ENCODE data around the gene SRSF4. TPM values are rescaled to one million over a fixed set of nuclear protein-coding genes. Genes with fewer than 3 reads are reported as not detected.
"Not testable (repeated sequence)": the region's sequence is repeated elsewhere in the genome, so short reads cannot be mapped to it uniquely, and the experiment has no call there.

SRSF4 gene
- total and polyA plus RNA-seq, 3 experiments from 2014 or later = 112 to 119 (median 115) TPM

DNA sequence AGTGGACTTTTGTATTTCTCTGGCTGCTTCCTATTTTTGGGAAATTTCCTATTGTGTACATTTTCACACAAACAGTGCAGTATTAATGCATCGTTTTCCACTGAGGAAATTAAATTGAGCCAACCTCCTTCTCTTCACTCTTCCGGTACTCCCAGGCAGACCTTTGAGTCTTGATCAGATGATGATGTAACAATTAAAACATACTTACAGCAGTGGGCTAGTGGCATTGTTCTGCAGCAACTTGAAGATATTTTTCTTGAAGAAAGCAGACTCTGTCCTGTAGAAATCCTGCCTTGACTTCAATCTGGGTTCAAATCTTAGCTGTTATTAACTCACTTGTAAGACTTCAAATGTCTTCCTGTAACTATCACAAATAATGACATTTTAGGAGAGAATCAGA, 39.0 kb downstream of the SRSF4 start:
- Mint-ChIP-seq H3K9me3 (no peaks in the 10 kb centered on the region), H3K36me3 (peaks cover 13 to 31% (median 20%) of the 10 kb centered on the region in 3 donors), H3K27me3 (peaks cover 0 to 2% of the 10 kb centered on the region in 2 donors), H3K4me3 (no peak overlapping the region), H3K4me1 (peaks cover 0 to 7% (median 4%) of the 10 kb centered on the region in 3 donors), H3K27ac (peak overlapping the region in 1 of 8 donors; percentile 26)
- CTCF ChIA-PET = no interaction called here
- no peaks in the 10 kb centered on the region for H3K9me3 ChIP-seq (ENCODE audit: low read length)
- no peaks in the 10 kb centered on the region for H3K4me1 ChIP-seq (ENCODE audit: insufficient read depth, low read length)
- POLR2A ChIA-PET = no interaction called here
- no peak overlapping the region for H3K27ac ChIP-seq (ENCODE audit: low read depth, low read length)
- peaks cover 6% of the 10 kb centered on the region for H3K36me3 ChIP-seq (ENCODE audit: insufficient read depth, low read length)
- no peak overlapping the region for H3K4me3 ChIP-seq (ENCODE audit: low read length)
- no peaks in the 10 kb centered on the region for H3K27me3 ChIP-seq (ENCODE audit: insufficient read depth, low read length, poor library complexity, severe bottlenecking)
- no peak for DNase-seq

- Histone ChIP-seq H3K4me3 (ENCODE audit: low read length) (no peak overlapping the region), H3K4me1 (ENCODE audit: insufficient read depth, low read length) (no peaks in the 10 kb centered on the region), H3K36me3 (ENCODE audit: insufficient read depth, low read length) (no peaks in the 10 kb centered on the region), H3K27ac (ENCODE audit: low read depth, low read length) (no peak overlapping the region), H3K9me3 (ENCODE audit: low read length) (no peaks in the 10 kb centered on the region), H3K27me3 (ENCODE audit: insufficient read depth, low read length, poor library complexity, severe bottlenecking) (no peaks in the 10 kb centered on the region)
- no peak for DNase-seq
- H3K36me3 Mint-ChIP-seq = no peaks in the 10 kb centered on the region
- H3K9me3 Mint-ChIP-seq = no peaks in the 10 kb centered on the region
- H3K4me1 Mint-ChIP-seq = peaks cover 0 to 2% (median 2%) of the 10 kb centered on the region in 3 donors
- H3K27me3 Mint-ChIP-seq = peaks cover 3 to 9% of the 10 kb centered on the region in 2 donors
- CTCF ChIA-PET = no interaction called here
- no peak overlapping the region for H3K4me3 Mint-ChIP-seq
- no peak overlapping the region for H3K27ac Mint-ChIP-seq
- POLR2A ChIA-PET = no interaction called here
Observed at GRCh38 chr1:29136391-29136915, 45.2 kb downstream of the SRSF4 start.

DNA sequence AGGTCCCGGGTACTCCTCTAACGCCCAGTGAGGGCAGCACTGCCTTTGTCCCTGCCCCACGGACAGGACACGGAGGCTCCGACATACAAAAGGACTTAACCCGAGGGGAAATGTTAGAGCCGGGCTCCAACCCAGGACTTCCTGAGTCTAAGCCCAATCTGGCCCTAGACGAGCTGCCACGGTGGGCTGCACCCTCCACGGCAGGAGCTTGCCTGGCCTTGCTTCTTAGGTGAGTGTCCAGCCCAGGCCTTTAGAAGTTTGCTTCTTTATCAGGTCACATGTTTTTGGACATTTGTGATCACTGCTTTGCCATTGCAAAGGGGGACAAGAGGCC, 47.0 kb downstream of the SRSF4 start:
- Mint-ChIP-seq H3K27ac (no peak overlapping the region), H3K27me3 (peaks cover 9 to 10% of the 10 kb centered on the region in 2 donors), H3K36me3 (no peaks in the 10 kb centered on the region), H3K4me1 (peaks cover 0 to 2% (median 2%) of the 10 kb centered on the region in 3 donors), H3K4me3 (peak overlapping the region in 1 of 7 donors; percentile 54), H3K9me3 (no peaks in the 10 kb centered on the region)
- no peaks in the 10 kb centered on the region for H3K36me3 ChIP-seq (ENCODE audit: insufficient read depth, low read length)
- H3K4me3 ChIP-seq (ENCODE audit: low read length) = no peak overlapping the region
- POLR2A ChIA-PET = no interaction called here
- CTCF ChIA-PET = no interaction called here
- H3K27me3 ChIP-seq (ENCODE audit: insufficient read depth, low read length, poor library complexity, severe bottlenecking) = no peaks in the 10 kb centered on the region
- no peaks in the 10 kb centered on the region for H3K4me1 ChIP-seq (ENCODE audit: insufficient read depth, low read length)
- H3K27ac ChIP-seq (ENCODE audit: low read depth, low read length) = no peak overlapping the region
- no peak for DNase-seq
- H3K9me3 ChIP-seq (ENCODE audit: low read length) = no peaks in the 10 kb centered on the region

DNA sequence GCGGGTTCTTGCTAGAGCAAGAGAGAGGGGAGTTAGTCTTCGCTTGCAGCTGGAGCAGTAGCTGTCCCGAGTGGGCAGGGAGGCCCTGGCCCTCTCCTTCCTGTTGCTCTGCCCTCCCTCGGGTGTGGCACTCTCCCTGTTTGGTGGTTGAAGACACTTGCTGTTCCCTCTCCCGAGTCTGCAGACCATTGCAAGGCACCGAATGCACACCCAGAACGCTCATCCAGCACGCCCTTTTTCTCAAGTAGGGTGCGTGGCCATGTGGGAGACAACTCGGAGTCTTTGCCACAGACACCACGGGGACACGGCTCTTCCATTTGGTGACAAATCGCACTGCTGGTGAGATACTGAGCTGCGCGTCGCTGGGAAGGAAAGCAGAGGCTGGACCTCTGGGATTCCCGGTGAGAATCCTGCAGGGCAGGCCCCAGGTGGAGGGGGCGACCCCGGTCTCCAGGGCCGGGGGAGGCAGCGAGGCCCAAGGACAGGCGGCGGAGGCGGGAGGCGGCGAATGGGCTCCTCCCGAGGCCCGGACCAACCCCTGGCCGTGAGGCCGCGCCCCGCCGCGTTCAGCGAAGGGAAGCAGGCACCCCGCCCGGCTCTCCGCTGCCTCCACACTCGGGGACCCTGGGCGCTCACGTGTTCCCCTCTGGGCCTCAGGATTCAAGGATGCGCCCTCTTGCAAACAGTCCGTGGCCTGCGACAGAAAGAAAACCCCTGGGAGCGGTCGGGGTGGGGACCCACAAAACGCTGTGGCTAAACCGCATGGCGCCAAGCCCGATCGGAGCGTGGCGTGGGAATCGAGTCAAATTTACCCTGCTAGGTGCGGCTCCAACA, 47.6 kb downstream of the SRSF4 start:
- H3K27me3 ChIP-seq (ENCODE audit: insufficient read depth, low read length, poor library complexity, severe bottlenecking) = no peaks in the 10 kb centered on the region
- Mint-ChIP-seq H3K27me3 (peaks cover 9 to 10% of the 10 kb centered on the region in 2 donors), H3K27ac (no peak overlapping the region), H3K4me1 (peaks cover 0 to 2% (median 2%) of the 10 kb centered on the region in 3 donors), H3K36me3 (no peaks in the 10 kb centered on the region), H3K9me3 (no peaks in the 10 kb centered on the region), H3K4me3 (peak overlapping the region in 2 of 7 donors; percentile 20 to 54)
- no peak overlapping the region for H3K4me3 ChIP-seq (ENCODE audit: low read length)
- H3K9me3 ChIP-seq (ENCODE audit: low read length) = no peaks in the 10 kb centered on the region
- CTCF ChIA-PET = no interaction called here
- POLR2A ChIA-PET = no interaction called here
- no peaks in the 10 kb centered on the region for H3K4me1 ChIP-seq (ENCODE audit: insufficient read depth, low read length)
- H3K27ac ChIP-seq (ENCODE audit: low read depth, low read length) = no peak overlapping the region
- H3K36me3 ChIP-seq (ENCODE audit: insufficient read depth, low read length) = no peaks in the 10 kb centered on the region
- peak in 1 of 5 donors; percentile 23 for DNase-seq

DNA sequence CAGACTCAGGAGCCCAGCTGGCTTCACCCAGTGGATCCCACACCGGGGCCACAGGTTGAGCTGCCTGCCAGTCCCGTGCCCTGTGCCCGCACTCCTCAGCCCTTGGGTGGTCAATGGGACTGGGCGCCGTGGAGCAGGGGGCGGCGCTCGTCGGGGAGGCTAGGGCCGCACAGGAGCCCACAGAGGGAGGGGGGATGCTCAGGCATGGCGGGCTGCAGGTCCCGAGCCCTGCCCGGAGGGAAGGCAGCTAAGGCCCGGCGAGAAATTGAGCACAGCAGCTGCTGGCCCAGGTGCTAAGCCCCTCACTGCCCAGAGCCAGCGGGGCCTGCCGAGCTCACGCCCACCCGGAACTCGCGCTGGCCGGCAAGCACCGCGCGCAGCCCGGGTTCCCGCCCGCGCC, 50.6 kb downstream of the SRSF4 start:
- H3K9me3 Mint-ChIP-seq; H3K4me1 ChIP-seq (ENCODE audit: insufficient read depth, low read length); H3K4me1 Mint-ChIP-seq; H3K36me3 ChIP-seq (ENCODE audit: insufficient read depth, low read length); H3K27ac Mint-ChIP-seq; H3K9me3 ChIP-seq (ENCODE audit: low read length); H3K27me3 ChIP-seq (ENCODE audit: insufficient read depth, low read length, poor library complexity, severe bottlenecking); POLR2A ChIA-PET; H3K4me3 Mint-ChIP-seq; H3K27ac ChIP-seq (ENCODE audit: low read depth, low read length); H3K36me3 Mint-ChIP-seq; H3K4me3 ChIP-seq (ENCODE audit: low read length): not testable (repeated sequence)
- H3K27me3 Mint-ChIP-seq = peaks cover 12 to 15% of the 10 kb centered on the region in 2 donors
- peak in 1 of 5 donors; percentile 19 for DNase-seq
- CTCF ChIA-PET = interaction anchor here (1.0 kb wide), 1 partner anchor 9 kb away, joined by 3 read pairs; no protein-coding TSS in a partner anchor

- Histone ChIP-seq H3K9me3 (ENCODE audit: low read length) (no peaks in the 10 kb centered on the region), H3K36me3 (ENCODE audit: insufficient read depth, low read length) (no peaks in the 10 kb centered on the region), H3K27ac (ENCODE audit: low read depth, low read length) (no peak overlapping the region), H3K4me1 (ENCODE audit: insufficient read depth, low read length) (no peaks in the 10 kb centered on the region), H3K4me3 (ENCODE audit: low read length) (no peak overlapping the region), H3K27me3 (ENCODE audit: insufficient read depth, low read length, poor library complexity, severe bottlenecking) (no peaks in the 10 kb centered on the region)
- H3K27me3 Mint-ChIP-seq = peaks cover 16 to 21% of the 10 kb centered on the region in 2 donors
- no peaks in the 10 kb centered on the region for H3K9me3 Mint-ChIP-seq
- H3K27ac Mint-ChIP-seq = no peak overlapping the region
- peaks cover 6 to 11% (median 8%) of the 10 kb centered on the region in 3 donors for H3K4me1 Mint-ChIP-seq
- H3K36me3 Mint-ChIP-seq = no peaks in the 10 kb centered on the region
- no peak overlapping the region for H3K4me3 Mint-ChIP-seq
- no peak for DNase-seq
- ChIA-PET POLR2A (interaction anchor here (0.6 kb wide), 1 partner anchor 31 kb away, joined by 8 read pairs; no protein-coding TSS in a partner anchor), CTCF (interaction anchor here (0.8 kb wide), 1 partner anchor 72 kb away, joined by 3 read pairs; no protein-coding TSS in a partner anchor)
Observed at GRCh38 chr1:29129916-29130315, 51.8 kb downstream of the SRSF4 start.

DNA sequence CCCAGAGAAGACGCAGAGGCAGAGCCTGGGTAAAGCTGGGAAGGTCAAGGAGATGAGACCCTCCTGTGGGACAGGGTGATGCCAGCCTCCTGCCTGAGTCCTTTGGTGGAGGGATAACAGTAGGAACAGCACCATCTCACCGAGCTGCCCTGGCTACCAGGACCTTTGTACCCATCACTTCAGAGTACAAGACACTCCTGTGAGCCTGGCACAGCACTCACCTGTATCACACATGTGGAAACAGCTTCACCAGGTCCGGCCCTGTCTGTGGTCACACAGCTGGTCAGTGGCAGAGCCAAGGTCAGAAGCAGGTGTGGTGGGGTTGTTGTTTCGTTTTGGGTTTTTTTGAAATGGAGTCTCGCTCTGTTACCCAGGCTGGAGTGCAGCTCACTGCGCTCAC, 53.0 kb downstream of the SRSF4 start:
- POLR2A ChIA-PET = no interaction called here
- Mint-ChIP-seq H3K4me3 (no peak overlapping the region), H3K36me3 (no peaks in the 10 kb centered on the region), H3K27ac (no peak overlapping the region), H3K4me1 (peaks cover 6 to 9% (median 8%) of the 10 kb centered on the region in 3 donors), H3K27me3 (peaks cover 13 to 21% of the 10 kb centered on the region in 2 donors), H3K9me3 (no peaks in the 10 kb centered on the region)
- H3K4me1 ChIP-seq (ENCODE audit: insufficient read depth, low read length) = peaks cover 3% of the 10 kb centered on the region
- no peak overlapping the region for H3K27ac ChIP-seq (ENCODE audit: low read depth, low read length)
- CTCF ChIA-PET = interaction anchor here (0.9 kb wide), 1 partner anchor 9 kb away, joined by 3 read pairs; no protein-coding TSS in a partner anchor
- no peaks in the 10 kb centered on the region for H3K27me3 ChIP-seq (ENCODE audit: insufficient read depth, low read length, poor library complexity, severe bottlenecking)
- H3K9me3 ChIP-seq (ENCODE audit: low read length) = no peaks in the 10 kb centered on the region
- DNase-seq = peak in 1 of 5 donors; percentile 35
- no peaks in the 10 kb centered on the region for H3K36me3 ChIP-seq (ENCODE audit: insufficient read depth, low read length)
- H3K4me3 ChIP-seq (ENCODE audit: low read length) = no peak overlapping the region

- H3K4me1 Mint-ChIP-seq = peaks cover 6 to 21% (median 12%) of the 10 kb centered on the region in 3 donors
- CTCF ChIA-PET = no interaction called here
- no peak overlapping the region for H3K27ac ChIP-seq (ENCODE audit: low read depth, low read length)
- H3K36me3 Mint-ChIP-seq = no peaks in the 10 kb centered on the region
- H3K9me3 Mint-ChIP-seq = no peaks in the 10 kb centered on the region
- peaks cover 18 to 21% of the 10 kb centered on the region in 2 donors for H3K27me3 Mint-ChIP-seq
- H3K36me3 ChIP-seq (ENCODE audit: insufficient read depth, low read length) = no peaks in the 10 kb centered on the region
- H3K9me3 ChIP-seq (ENCODE audit: low read length) = no peaks in the 10 kb centered on the region
- peak overlapping the region; percentile 68 to 92 (median 80) for H3K4me3 Mint-ChIP-seq
- H3K27me3 ChIP-seq (ENCODE audit: insufficient read depth, low read length, poor library complexity, severe bottlenecking) = peaks cover 8% of the 10 kb centered on the region
- POLR2A ChIA-PET = interaction anchor here (1.1 kb wide), 1 partner anchor 55 kb away, joined by 4 read pairs; the partner anchor contains the start of gene SRSF4
- H3K4me3 ChIP-seq (ENCODE audit: low read length) = no peak overlapping the region
- peak overlapping the region in 2 of 8 donors; percentile 49 to 76 for H3K27ac Mint-ChIP-seq
- no peak for DNase-seq
- peaks cover 20% of the 10 kb centered on the region for H3K4me1 ChIP-seq (ENCODE audit: insufficient read depth, low read length)
Observed at GRCh38 chr1:29126198-29126597, 55.5 kb downstream of the SRSF4 start.

All from CD8-positive, alpha-beta memory T cell (primary cell).